IMR-90 (cell line): ENCODE results near the gene IHH.

ENCODE experiments used
- BHLHE40 ChIP-seq: fragments of 150-350 bp; IDR thresholded peaks from 2 replicates; pipeline ENCODE4 v1.6.1; 2016; ENCODE audit warnings: mild to moderate bottlenecking, low read depth, low read length
- CTCF ChIP-seq: conservative IDR thresholded peaks from 2 replicates; pipeline ENCODE4 v1.5.1; 2012; ENCODE audit warnings: mild to moderate bottlenecking, low read depth, low read length, improper control_type of control experiment
- FOS ChIP-seq: fragments of 150-350 bp; IDR thresholded peaks from 2 replicates; pipeline ENCODE4 v1.6.1; 2016; ENCODE audit warnings: low read depth, low read length
- MAFK ChIP-seq: IDR thresholded peaks from 2 replicates; pipeline ENCODE4 v1.6.1; 2012; ENCODE audit warnings: low read depth, low read length, improper control_type of control experiment
- MAZ ChIP-seq: IDR thresholded peaks from 2 replicates; pipeline ENCODE4 v1.6.1; 2012; ENCODE audit warnings: low read depth, mild to moderate bottlenecking, low read length, improper control_type of control experiment, moderate library complexity, borderline replicate concordance
- MXI1 ChIP-seq: IDR thresholded peaks from 2 replicates; pipeline ENCODE4 v1.6.1; 2012; ENCODE audit warnings: low read depth, mild to moderate bottlenecking, low read length, moderate library complexity, borderline replicate concordance
- POLR2A ChIP-seq: IDR thresholded peaks from 2 replicates; pipeline ENCODE4 v1.6.1; 2012; ENCODE audit warnings: mild to moderate bottlenecking, low read depth, low read length
- RAD21 ChIP-seq: IDR thresholded peaks from 2 replicates; pipeline ENCODE4 v1.6.1; 2012; ENCODE audit warnings: low read length, improper control_type of control experiment
- RFX5 ChIP-seq: IDR thresholded peaks from 2 replicates; pipeline ENCODE4 v1.8.0; 2012; ENCODE audit warnings: low read depth, mild to moderate bottlenecking, low read length, moderate library complexity
- USF2 ChIP-seq: fragments of 150-350 bp; IDR thresholded peaks from 2 replicates; pipeline ENCODE4 v1.6.1; 2017; ENCODE audit warnings: mild to moderate bottlenecking, antibody characterized with exemption, low read length, low read depth

- TF ChIP-seq MAFK (no peak), POLR2A (no peak), CTCF (no peak), RAD21 (no peak), FOS (no peak), BHLHE40 (no peak), MXI1 (no peak), MAZ (no peak), RFX5 (no peak), USF2 (no peak)
Measured at GRCh38 chr2:219059375-219059724, 1.4 kb downstream of the IHH start.
